Measurements from ENCODE around the gene CDC27.

- TF ChIP-seq CTCF (IDR thresholded peaks at IDR 0.05) (no peak), POLR2AphosphoS5 (IDR thresholded peaks at IDR 0.05) (no peak)
Observed at GRCh38 chr17:47219621-47220475, 30.8 kb upstream of the CDC27 start.
